ENCODE measurements around the gene SMYD3. TPM values are rescaled to one million over a fixed set of nuclear protein-coding genes. Genes with fewer than 3 reads are reported as not detected.
A peak's percentile ranks its signal among the peaks of the same experiment; 100 is the strongest.

The SMYD3 gene
- total RNA-seq, 1 experiment from 2014 or later, result 29.6 TPM

DNA sequence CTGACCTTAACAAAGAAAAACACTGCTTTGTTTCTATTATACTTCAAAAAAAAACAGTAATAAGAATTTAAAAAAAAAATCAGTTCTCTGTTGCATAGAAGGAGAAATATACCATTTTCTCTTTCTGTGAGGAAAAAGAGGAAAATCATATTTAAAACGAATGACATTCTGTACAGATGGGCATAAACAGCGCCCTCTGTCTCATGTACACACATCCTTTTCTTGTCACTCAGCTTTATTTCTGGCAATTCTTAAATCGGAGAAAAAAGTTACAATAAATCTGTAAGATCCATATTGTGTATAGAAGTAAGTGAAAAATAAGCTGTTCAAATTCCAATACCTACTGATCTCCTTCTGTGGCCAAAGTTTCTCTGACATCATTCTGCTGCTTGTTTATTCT, 245.4 kb downstream of the SMYD3 start:
- H3K9me3 ChIP-seq (ENCODE audit: insufficient read depth, low read depth), result no peaks in the 10 kb centered on the region
- H4K20me1 ChIP-seq (ENCODE audit: insufficient read depth), result no peaks in the 10 kb centered on the region
- ChIA-PET POLR2A (ENCODE audit: unreplicated experiment) (interaction anchor here (0.7 kb wide), 1 partner anchor 745 kb away, joined by 9 read pairs; no protein-coding TSS in a partner anchor), CTCF (no interaction called here)
- no peaks in the 10 kb centered on the region for H3K79me2 ChIP-seq (ENCODE audit: low read depth)
- H3K27ac ChIP-seq, result no peak overlapping the region
- no peaks in the 10 kb centered on the region for H3K27me3 ChIP-seq (ENCODE audit: insufficient read depth, low read depth)
- H3K4me2 ChIP-seq, result no peak overlapping the region
- no peaks in the 10 kb centered on the region for H3K36me3 ChIP-seq (ENCODE audit: low read depth)
- BruUV-seq (replicated peaks), result no TSS peak
- DNase-seq, result no peak
- H2AFZ ChIP-seq, result no peak overlapping the region
- intact Hi-C loops (cut with micrococcal nuclease; ENCODE audit: unreplicated experiment), result no loop called here
- no peaks in the 10 kb centered on the region for H3K4me1 ChIP-seq (replicated peaks; ENCODE audit: insufficient read depth)
- no peak for TF ChIP-seq EZH2 (IDR thresholded peaks at IDR 0.05; ENCODE audit: low read depth)
- 0 out of 2 replicates have a peak, but pooled peaks have one; percentile 13 for TF ChIP-seq CTCF (conservative IDR thresholded peaks at IDR 0.05)
- H3K9me2 ChIP-seq (ENCODE audit: insufficient read depth), result no peaks in the 10 kb centered on the region
- no peaks in the 10 kb centered on the region for H3F3A ChIP-seq (ENCODE audit: insufficient read depth, low read depth)
- H3K4me3 ChIP-seq, result no peak overlapping the region

GRCh38 chr1:246258250-246258649, 248.8 kb downstream of the SMYD3 start:
- Histone ChIP-seq H4K20me1 (ENCODE audit: insufficient read depth) (no peaks in the 10 kb centered on the region), H3K4me2 (no peak overlapping the region), H3K36me3 (ENCODE audit: low read depth) (no peaks in the 10 kb centered on the region), H3K9me3 (ENCODE audit: insufficient read depth, low read depth) (no peaks in the 10 kb centered on the region), H3K4me3 (no peak overlapping the region), H3F3A (ENCODE audit: insufficient read depth, low read depth) (no peaks in the 10 kb centered on the region), H3K4me1 (replicated peaks; ENCODE audit: insufficient read depth) (no peaks in the 10 kb centered on the region), H3K27me3 (ENCODE audit: insufficient read depth, low read depth) (no peaks in the 10 kb centered on the region), H3K27ac (no peak overlapping the region), H3K9me2 (ENCODE audit: insufficient read depth) (no peaks in the 10 kb centered on the region), H2AFZ (no peak overlapping the region), H3K79me2 (ENCODE audit: low read depth) (no peaks in the 10 kb centered on the region)
- TF ChIP-seq CTCF (conservative IDR thresholded peaks at IDR 0.05), result no peak
- no peak for TF ChIP-seq EZH2 (IDR thresholded peaks at IDR 0.05; ENCODE audit: low read depth)
- no TSS peak for BruUV-seq (replicated peaks)
- intact Hi-C loops (cut with micrococcal nuclease; ENCODE audit: unreplicated experiment), result no loop called here
- ChIA-PET POLR2A (ENCODE audit: unreplicated experiment) (no interaction called here), CTCF (no interaction called here)
- DNase-seq, result no peak

DNA sequence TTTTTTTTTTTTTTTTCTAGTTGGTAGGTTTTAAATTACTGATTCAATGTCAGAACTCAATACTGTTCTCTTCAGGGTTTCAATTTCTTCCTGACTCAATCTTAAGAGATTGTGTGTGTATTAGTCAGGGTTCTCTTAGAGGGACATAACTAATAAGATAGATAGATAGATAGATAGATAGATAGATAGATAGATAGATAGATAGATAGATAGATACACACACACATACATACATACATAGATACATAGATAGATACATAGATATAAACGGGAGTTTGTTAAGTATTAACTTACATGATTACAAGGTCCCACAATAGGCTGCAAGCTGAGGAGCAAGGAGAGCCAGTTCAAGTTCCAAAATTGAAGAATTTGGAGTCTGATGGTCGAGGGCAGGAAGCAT, 251.3 kb downstream of the SMYD3 start:
- Histone ChIP-seq H3K9me2 (ENCODE audit: insufficient read depth) (no peaks in the 10 kb centered on the region), H3K27me3 (ENCODE audit: insufficient read depth, low read depth) (no peaks in the 10 kb centered on the region), H3F3A (ENCODE audit: insufficient read depth, low read depth) (no peaks in the 10 kb centered on the region), H3K36me3 (ENCODE audit: low read depth) (no peaks in the 10 kb centered on the region), H3K4me1 (replicated peaks; ENCODE audit: insufficient read depth) (no peaks in the 10 kb centered on the region), H3K4me3 (no peak overlapping the region), H2AFZ (no peak overlapping the region), H3K4me2 (no peak overlapping the region), H3K79me2 (ENCODE audit: low read depth) (no peaks in the 10 kb centered on the region), H3K27ac (no peak overlapping the region), H4K20me1 (ENCODE audit: insufficient read depth) (no peaks in the 10 kb centered on the region), H3K9me3 (ENCODE audit: insufficient read depth, low read depth) (no peaks in the 10 kb centered on the region)
- intact Hi-C loops (cut with micrococcal nuclease; ENCODE audit: unreplicated experiment), result no loop called here
- POLR2A ChIA-PET (ENCODE audit: unreplicated experiment), result no interaction called here
- no peak for DNase-seq
- CTCF ChIA-PET, result interaction anchor here (0.7 kb wide), 1 partner anchor 19 kb away, joined by 4 read pairs; no protein-coding TSS in a partner anchor
- TF ChIP-seq EZH2 (IDR thresholded peaks at IDR 0.05; ENCODE audit: low read depth) (no peak), CTCF (conservative IDR thresholded peaks at IDR 0.05) (no peak)
- no TSS peak for BruUV-seq (replicated peaks)
